NCI-H2227 treated with DMSO at 0.1 percent for 48 hours (cell line): ENCODE results near the gene OPRL1.
"Not testable (repeated sequence)": the region's sequence is repeated elsewhere in the genome, so short reads cannot be mapped to it uniquely, and the experiment has no call there.

Source experiments
- DNase-seq: peaks from one replicate; lab custom pipeline; 2025; lab: John Stamatoyannopoulos, UW

OPRL1 gene

DNA sequence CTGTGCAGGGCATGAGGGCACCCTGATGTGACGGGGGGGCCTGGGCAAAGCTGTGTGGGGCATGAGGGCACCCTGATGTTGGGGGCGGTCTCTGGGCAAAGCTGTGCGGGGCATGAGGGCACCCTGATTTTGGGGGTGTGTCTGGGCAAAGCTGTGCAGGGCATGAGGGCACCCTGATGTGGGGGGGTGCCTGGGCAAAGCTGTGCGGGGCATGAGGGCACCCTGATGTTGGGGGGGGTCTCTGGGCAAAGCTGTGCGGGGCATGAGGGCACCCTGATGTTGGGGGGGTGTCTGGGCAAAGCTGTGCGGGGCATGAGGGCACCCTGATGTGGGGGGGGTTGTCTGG is 37.5 kb downstream of the OPRL1 start:
- not testable (repeated sequence) for DNase-seq

DNA sequence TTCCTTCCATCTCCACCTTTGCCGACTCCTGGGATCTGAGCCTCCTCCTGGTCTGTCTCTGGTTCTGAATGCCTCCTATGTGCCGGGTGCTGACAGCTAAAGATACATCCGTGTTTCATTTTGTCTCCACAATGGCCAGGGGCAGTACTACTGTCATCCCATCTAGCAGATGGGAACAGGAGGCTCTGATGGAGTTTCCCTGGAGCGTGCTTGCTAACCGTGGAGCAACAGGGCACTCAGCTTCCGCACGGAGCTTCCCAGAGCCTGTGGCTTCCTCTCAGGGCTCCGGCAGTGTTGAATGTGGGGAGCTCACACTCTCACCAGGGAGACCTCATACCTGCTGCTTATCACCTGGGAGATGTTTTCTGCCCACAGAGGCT is 39.4 kb downstream of the OPRL1 start:
- no peak for DNase-seq

DNA sequence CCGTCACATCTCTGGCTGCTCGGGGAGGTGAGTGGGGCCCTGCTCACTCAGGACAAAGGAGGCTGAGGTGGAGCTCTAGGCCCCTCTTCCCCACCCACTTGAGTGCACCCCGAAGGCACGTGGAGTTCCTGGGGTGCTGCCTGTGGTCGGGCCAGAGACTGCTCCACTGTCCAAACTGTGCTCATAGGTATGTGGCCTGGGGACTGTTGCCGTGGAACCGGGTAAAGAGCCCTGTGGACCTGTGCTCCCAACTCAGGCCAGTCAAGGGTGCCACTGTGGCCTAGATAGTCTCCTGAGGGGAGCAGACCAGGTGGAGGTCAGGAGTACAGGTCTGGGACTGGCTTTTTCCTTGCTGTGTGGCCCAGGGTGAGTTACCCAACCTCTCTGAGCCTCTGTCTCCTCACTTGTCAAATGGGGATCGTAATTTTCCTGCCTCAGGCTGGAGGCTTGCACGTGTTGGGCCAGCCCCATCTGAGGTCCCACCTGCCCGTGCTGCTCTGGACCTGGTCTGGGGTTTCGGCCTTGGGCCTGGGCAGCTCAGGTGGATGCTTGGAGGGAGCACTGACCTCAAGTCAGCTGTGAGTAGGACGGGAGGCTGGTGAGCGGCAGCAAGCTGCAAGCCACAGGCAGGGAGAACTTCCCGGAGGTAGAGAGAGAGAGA is 39.9 kb downstream of the OPRL1 start:
- no peak for DNase-seq

DNA sequence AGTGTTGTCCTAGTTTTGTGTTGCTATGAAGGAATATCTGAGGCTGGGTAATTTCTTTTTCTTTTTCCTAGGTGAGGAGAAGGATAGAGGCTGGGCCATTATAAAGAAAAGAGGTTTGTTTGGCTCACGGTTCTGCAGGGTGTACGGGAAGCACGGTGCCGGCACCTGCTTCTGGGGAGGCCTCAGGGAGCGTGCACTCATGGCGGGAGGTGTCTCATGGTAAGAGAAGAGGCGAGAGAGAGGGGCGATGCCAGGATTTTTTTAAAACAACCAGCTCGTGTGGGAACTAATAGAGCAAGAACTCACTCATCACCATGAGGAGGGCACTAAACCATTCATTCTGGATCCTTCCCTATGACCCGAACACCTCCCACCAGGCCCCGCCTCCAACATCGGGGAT is 41.7 kb downstream of the OPRL1 start:
- DNase-seq = no peak

DNA sequence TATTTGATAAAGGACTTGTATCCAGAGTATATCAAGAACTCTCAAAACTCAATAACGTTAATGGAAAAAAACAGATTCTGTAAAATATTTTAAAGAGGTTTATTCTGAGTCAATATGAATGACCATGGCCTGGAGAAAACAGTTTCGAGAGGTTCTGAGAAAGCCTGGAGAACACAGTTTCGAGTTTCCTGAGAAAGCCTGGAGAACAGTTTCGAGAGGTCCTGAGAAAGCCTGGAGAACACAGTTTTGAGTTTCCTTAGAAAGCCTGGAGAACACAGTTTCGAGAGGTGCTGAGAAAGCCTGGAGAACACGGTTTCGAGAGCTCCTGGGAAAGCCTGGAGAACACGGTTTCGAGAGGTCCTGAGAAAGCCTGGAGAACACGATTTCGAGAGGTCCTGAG is 43.0 kb downstream of the OPRL1 start:
- DNase-seq = not testable (repeated sequence)

DNA sequence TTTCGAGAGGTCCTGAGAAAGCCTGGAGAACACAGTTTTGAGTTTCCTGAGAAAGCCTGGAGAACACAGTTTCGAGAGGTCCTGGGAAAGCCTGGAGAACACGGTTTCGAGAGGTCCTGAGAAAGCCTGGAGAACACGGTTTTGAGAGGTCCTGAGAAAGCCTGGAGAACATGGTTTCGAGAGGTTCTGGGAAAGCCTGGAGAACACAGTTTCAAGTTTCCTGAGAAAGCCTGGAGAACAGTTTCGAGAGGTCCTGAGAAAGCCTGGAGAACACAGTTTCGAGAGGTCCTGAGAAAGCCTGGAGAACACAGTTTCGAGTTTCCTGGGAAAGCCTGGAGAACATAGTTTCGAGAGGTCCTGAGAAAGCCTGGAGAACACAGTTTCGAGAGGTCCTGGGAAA is 43.6 kb downstream of the OPRL1 start:
- not testable (repeated sequence) for DNase-seq

DNA sequence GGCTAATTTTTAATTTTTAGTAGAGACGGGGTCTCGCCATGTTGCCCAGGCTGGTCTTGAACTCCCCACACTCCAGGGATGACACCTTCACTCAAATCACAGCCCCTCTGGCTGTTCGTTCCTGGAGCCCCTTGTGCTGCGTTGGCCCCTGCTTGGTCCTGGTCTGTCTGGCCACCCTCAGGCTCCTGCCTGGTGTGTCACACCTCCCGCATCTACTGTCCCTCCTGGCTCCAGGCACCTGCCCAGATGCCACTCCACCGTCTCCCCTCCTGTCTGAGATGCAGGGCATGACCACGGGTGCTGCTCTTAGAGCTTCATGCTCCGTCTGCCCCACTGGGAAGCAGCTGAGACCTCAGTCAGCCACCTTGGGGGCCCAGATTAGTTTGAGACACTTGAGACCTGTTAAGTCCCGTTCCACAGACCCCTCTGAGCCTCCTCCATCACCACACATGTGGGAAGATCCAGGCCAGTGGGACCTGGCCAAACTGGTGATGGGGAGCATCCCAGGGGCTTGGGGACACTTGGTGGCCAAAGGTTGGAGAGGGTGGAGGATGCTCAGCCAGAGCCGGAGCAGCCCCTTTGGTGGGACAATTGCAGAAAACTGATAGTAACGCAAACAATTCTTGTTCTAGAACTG is 49.4 kb downstream of the OPRL1 start:
- DNase-seq = no peak

DNA sequence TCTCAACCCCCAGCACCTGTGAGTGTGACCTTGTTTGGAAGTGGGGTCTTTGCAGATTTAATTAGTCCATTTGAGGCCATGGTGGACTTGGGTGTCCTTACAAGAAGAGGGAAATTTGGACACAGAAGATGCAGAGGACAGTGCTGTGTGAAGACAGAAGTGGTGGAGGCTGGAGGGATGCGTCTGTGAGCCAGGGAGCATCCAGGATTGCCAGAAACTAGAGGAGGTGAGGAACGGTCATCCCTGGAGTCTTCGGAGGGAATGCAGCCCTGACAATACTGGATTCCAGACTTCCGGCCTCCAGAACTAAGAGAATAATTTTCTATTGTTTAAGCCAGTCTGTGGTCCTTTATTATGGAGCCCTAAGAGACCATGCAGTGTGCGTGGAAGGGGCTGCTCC is 50.4 kb downstream of the OPRL1 start:
- no peak for DNase-seq

DNA sequence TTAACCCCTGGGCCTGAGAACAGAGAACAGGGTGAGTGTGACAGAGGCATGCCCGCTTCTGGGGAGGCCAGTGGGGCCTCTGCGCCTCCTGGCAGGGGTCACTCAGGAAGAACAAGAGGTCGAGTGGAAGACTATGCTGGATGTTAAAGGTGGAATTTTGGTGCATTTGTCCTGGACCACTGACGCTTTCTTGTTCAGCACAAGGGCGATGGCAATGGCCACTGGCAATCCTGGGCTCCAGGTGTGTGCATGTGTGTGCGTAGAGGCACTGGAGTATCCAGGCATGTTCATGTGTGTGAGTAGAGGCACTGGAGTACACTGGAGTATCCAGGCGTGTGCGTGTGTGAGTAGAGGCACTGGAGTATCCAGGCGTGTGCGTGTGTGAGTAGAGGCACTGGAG is 51.0 kb downstream of the OPRL1 start:
- no peak for DNase-seq

DNA sequence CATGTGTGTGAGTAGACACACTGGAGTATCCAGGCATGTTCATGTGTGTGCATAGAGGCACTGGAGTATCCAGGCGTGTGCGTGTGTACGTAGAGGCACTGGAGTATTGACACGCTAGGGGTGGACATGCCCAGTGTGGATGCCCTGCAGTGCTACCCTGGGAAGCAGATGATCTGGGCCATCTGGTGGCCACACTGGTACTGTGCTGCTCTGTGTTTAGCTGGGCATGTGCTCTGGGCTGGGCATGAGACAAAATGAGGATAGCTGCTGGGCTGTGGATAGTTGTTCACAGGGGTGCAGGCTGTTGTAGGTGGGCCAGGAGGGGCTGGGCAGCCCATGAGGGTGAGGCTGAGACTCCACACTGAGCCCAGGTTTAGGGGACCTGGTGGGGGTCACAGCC is 51.5 kb downstream of the OPRL1 start:
- DNase-seq = no peak

DNA sequence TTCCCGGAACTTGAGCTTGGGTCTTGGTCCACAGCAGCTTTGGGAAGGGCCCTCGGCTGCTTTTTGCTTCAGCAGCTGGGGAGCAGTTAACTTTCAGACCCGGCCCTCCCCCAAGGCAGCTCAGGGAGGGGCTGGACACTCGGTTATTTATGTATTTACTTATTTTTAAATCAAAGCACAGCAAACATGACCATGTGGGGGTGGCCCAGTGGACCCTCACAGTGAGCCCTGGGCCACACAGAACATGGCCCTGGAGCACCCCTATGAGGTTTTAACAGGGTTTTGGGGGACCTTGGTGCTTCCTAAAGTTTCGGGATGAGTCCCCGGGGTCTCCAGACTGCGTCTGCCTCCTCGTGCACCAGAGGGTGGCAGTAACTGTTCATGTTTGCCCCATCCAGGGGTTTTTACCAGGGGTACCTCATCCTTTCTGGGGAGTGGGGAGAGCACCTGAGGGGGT is 54.1 kb downstream of the OPRL1 start:
- no peak for DNase-seq

DNA sequence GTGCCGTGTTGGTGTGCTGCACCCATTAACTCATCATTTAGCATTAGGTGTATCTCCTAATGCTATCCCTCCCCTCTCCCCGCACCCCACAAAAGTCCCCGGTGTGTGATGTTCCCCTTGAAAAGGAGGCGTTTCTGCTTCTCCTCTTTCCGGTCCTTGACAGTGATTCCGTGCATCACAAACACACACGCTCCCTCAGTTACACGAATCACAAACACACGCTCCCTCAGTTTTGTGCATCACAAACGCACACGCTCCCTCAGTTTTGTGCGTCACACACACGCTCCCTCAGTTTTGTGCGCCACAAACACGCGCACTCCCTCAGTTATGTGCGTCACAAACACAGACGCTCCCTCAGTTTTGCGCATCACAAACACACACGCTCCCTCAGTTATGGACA is 54.9 kb downstream of the OPRL1 start:
- not testable (repeated sequence) for DNase-seq

DNA sequence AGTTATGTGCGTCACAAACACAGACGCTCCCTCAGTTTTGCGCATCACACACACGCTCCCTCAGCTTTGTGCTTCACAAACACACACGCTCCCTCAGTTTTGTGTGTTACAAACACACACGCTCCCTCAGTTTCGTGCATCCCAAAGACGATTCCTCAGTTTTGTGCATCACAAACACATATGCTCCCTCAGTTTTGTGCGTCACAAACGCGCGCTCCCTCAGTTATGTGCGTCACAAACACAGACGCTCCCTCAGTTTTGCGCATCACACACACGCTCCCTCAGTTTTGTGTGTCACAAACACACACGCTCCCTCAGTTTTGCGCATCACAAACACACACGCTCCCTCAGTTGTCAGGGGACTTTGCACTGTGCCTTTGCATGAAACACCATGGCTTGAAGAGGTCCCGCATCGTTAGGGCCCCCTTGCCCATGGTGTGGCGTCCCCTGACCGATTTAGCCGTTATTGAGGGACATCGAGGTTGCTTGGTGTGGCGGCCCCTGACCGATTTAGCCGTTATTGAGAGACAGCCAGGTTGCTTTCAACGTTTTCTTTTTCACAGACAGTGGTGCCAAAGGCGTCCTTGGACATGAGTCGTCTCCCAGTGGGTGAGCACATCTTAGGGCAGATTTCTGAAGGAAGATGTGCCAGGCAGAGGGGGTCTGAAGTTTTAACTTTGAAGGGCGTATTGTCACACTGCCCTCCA is 56.3 kb downstream of the OPRL1 start:
- no peak for DNase-seq

DNA sequence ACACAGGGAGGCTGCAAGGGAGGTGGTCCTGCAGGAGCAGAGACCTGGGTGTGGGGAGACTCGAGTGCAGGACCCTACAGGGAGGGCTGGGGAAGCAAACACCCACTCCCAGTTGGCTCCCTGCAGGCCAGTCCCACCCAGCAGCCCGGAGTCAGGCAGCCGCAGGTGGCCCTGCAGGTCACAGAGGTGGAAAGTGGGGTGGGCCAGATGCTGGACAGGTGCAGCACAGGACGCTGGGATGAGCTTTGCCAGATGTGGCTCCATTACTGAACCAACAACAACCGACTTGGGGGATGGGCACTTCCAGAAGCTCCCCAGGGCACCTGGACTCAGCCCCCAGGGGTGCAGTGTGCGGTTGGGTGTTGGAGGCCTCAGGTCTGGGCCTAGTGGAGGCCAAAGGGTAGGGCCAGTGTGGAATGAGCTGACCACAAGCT is 57.7 kb downstream of the OPRL1 start:
- DNase-seq = no peak

DNA sequence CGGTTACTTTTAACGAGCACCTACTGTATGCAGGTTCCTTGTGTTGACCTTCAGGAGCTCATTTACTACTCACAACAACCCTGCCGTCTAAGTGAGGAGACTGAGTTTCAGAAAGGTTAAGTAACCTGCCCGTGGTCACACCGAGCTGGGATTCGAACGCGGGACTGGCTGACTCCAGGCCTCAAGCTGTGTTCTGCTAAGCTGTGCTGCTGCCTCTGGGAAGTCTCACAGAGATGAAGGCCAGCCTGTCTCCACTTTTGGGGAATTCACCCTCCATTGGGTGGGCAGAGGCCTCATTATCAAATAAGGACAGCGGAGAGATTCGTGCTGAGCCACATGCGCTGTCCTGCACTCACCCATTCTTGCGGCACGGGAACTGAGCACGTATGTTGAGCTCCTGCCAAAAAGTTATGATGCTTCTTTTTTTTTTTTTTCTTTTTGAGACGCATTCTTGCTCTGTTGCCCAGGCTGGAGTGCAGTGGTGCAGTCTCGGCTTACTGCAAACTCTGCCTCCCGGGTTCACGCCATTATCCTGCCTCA is 58.5 kb downstream of the OPRL1 start:
- DNase-seq = no peak

DNA sequence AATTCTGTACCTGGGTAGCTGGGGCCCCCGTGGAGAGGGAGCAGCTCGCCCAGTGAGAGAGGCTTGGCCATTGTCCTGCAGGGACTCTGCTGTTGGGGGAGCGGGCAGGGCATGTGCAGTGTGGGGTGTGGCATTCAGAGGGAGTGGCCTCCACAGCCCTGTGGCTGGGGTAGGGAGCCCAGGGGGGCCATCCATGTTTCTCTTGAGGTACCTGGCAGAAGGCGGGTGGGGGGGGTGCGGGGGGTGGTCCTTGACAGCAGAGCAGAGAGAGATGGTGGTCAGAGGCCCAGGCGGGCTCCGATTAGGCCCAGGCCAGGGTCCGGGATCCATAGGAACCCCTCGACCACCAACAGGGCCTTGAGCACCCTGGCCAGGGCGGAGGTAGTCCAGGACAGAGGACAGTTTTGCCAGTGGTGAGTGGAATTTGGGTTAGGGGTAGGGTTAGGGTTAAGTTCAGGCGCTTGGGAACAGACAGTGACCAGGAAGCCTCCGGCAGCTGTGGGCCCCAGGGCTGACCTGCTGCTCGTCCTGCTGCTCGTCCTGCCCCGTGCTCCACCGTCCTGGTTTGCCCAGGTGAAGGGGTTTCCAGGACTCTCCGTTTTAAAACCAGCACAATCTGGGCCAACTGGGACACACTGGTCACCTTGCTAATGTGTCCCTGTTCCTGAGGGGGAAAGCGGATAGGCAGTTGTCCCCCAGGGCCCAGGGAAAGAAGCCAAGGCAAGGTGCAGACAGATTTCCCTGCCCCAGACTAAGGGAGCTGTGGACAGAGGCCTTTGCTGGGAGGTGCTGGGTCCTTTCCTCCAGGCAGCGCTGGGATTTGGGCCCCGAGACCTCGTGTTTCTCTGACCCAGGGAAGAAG is 59.5 kb downstream of the OPRL1 start:
- DNase-seq = no peak

DNA sequence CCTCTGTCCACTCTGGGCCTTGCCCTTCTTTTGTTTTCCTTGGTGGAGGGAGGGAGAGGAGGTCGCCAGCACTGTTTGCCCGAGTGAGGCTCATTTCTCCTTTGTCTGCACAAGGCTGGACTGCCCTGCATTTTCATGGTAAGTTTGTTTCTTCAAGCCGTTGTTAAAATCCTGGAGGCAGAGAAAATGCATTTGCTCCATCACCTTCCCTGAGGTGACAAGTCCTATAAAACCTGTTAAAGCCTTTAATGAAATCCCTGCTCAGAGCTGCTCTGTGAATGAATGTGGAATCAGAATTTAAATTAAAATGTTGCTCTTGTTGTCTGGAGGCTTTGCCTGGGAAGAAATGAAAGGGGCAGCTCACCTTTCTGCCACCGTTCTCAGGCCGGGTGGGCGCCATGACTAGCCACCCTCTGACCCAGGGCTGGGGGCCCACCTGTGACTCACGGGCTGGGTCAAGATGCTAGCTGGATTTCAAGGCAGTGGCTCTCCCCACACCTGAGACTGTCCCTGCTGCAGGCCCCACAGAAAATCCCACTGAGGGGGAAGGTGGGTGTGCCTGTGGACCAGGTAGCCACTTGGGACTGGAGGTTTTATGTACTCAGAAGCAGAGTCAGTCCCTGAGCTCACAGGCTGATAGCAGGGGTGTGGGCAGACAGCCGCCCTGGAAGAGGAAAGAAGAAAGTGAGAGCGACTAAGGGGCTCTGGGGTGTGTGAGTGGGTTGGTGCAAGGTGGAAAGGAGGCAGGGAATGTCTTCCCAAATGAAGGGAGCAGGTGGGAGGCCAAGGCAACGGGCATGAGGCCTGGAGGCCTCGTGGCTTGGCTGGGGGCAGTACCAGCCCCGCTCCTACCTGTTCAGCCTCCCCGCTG is 60.4 kb downstream of the OPRL1 start:
- DNase-seq = no peak

DNA sequence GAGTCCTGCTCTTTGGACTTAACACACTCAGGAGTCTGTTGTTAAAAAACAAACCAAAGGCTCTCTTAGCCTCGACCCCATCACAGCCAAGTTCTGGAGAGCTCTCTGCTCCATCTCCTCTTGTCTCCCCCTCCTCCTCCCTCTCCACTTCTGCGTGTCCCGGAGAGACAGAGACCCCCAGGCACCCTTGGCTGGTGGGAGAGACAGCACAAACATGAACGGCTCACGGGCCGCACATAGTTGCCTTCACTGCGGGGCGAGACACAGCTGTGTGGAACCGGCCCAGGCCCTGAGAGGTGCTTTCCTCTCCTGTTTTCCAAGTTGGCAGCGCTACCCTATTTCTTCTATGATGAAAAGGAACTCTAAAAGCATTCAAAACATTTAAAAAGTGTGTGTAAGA is 61.1 kb downstream of the OPRL1 start:
- DNase-seq = no peak

DNA sequence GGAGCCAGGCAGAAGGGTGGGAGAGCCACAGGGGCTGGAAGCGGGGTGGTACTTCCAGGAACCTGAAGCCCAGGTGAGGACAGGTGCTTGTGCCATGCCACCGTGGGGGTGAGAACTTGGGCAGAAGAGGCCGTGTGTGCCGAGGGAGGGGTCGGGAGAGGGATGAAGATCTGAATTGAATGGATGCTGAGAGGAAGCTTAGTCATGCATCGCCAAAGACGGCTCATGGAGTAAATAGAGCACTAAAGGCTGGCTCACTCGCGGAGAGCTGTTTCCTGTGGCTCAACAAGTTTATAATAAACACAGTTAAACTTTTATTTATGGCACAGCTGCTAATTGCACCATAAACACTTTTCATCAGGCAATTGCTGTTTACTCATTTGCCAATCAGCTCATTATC is 62.7 kb downstream of the OPRL1 start:
- no peak for DNase-seq

DNA sequence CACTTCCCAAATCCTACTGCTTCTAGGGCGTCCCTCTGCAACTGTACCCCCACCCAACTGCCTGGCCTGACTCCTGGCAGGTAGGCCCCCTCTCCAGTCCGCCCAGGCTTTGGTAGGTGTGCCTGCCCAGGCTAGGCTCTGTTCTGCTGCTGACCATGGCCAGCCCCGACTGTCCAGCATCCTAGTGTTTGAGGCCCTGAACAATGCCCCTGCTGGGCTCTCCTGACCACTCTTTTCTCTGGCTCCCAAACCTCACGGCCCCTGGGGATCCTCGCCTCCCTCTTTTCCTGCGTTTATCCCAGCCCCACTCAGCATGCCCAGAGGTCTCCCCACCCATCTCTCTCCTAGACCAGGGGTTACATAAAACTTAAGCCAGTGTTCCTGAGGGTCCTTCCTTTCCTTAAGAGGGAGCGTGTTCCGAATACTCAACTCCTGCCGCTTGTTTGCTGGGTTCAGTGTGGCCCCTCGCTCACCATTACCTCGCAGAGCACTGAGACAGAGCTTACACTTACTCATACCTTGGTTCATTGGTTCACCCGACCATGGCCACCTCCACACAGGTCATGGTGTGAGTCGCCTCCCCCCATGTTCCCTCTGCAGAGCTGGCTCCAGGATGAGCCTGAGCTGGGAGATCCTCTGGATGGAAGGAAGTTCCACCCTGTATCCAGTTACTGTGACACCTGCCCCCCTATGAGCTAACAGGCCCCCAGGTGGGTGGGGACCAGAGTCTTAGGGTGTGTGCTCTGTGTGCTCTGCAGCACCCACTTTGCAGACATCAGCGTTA is 63.3 kb downstream of the OPRL1 start:
- no peak for DNase-seq
